Kidney (tissue), 22 donors: Measurements from ENCODE around the gene MPHOSPH9. TPM values are rescaled to one million over a fixed set of nuclear protein-coding genes. Genes with fewer than 3 reads are reported as not detected.

Experiments
- DNase-seq, 5 donors: peaks; one replicate each; pipeline ENCODE4 v3.0.0-alpha.2; 2013 to 2020
- FAIRE-seq: peaks from 2 replicates; lab custom pipeline; 2012; peaks lifted over from hg19 to GRCh38; lab: Jason Lieb, UNC
- H3K27ac ChIP-seq, 2 donors: one replicate each; pipeline ENCODE4 v1.7.0; 2013; ENCODE audit warnings: low read depth in 2 of 2, low read length in 2 of 2, inconsistent platforms in 1 of 2
- H3K27me3 ChIP-seq: one replicate; pipeline ENCODE4 v1.7.1; 2013; ENCODE audit warnings: low read length, inconsistent platforms; ENCODE audit not compliant: control insufficient read depth, insufficient read depth
- H3K36me3 ChIP-seq, 3 donors: one replicate each; pipeline versions ENCODE4 v1.7.0 to v1.7.1; 2013; ENCODE audit warnings: low read length in 3 of 3, control low read depth in 1 of 3, inconsistent platforms in 1 of 3; ENCODE audit not compliant: insufficient read depth in 3 of 3, control insufficient read depth in 2 of 3
- H3K4me1 ChIP-seq, 3 donors: one replicate each; pipeline versions ENCODE4 v1.7.0 to v1.7.1; 2013; ENCODE audit warnings: low read length in 3 of 3, inconsistent platforms in 1 of 3, low read depth in 1 of 3; ENCODE audit not compliant: control insufficient read depth in 2 of 3, insufficient read depth in 2 of 3
- H3K4me3 ChIP-seq, 3 donors: one replicate each; pipeline versions ENCODE4 v1.7.0 to v1.8.1; 2013; ENCODE audit warnings: low read length in 3 of 3, control low read depth in 1 of 3, inconsistent platforms in 1 of 3
- H3K9ac ChIP-seq, 3 donors: one replicate each; pipeline versions ENCODE4 v1.7.0 to v1.7.1; 2013; ENCODE audit warnings: low read length in 3 of 3, control low read depth in 1 of 3, inconsistent platforms in 1 of 3
- H3K9me3 ChIP-seq, 3 donors: one replicate each; pipeline versions ENCODE4 v1.7.0 to v1.7.1; 2013; ENCODE audit warnings: low read length in 3 of 3, control low read depth in 1 of 3, inconsistent platforms in 1 of 3; ENCODE audit not compliant: control insufficient read depth in 2 of 3, insufficient read depth in 1 of 3
- intact Hi-C: fragments of 100-400 bp; cut with DNase I; formaldehyde crosslinking; loops from one replicate; pipeline ENCODE4 v1.11.1; 2022
- long read RNA-seq, 10 donors: library from polyadenylated mRNA in 1 of 10; unstranded in 1 of 10; transcript quantifications; one replicate each; pipeline ENCODE4 v2.0.0 and lab custom pipeline, GENCODE V29; 2021 to 2026
- polyA plus RNA-seq: library from polyadenylated mRNA; stranded (reverse); fragments of 350-450 nt; fragmentation: Illumina TruSeq; extraction: RNeasy Lipid Tissue Mini Kit (QIAGEN cat#74804); gene quantifications from one replicate; pipeline ENCODE4 v1.2.3, GENCODE V29; 2014; ENCODE audit warnings: low read depth, low replicate concordance; ENCODE audit not compliant: insufficient read depth
- total RNA-seq: library from RNA; stranded (reverse); fragmentation: NEBNext Ultra II Directional; extraction: Animal tissue kit (Norgen Biotek cat#: 25700); gene quantifications from one replicate; pipeline ENCODE4 v1.2.1, GENCODE V29; 2021
- TF ChIP-seq, protein P1 (sequence below): IDR thresholded peaks from 3 replicates; pipeline ENCODE4 v1.5.1; 2012; ENCODE audit warnings: mild to moderate bottlenecking, moderate library complexity, borderline replicate concordance; ENCODE audit not compliant: insufficient read depth; ENCODE audit errors: extremely low read depth
- donor health status: control.
- donor health status: control.
- donor health status: control.
- donor health status: control.
- donor health status: control.
- donor health status: DM: yes; HTN: yes; CAD: no.
- donor health status: Normal renal cell carcinoma (clear cell type).

Gene MPHOSPH9, protein sequence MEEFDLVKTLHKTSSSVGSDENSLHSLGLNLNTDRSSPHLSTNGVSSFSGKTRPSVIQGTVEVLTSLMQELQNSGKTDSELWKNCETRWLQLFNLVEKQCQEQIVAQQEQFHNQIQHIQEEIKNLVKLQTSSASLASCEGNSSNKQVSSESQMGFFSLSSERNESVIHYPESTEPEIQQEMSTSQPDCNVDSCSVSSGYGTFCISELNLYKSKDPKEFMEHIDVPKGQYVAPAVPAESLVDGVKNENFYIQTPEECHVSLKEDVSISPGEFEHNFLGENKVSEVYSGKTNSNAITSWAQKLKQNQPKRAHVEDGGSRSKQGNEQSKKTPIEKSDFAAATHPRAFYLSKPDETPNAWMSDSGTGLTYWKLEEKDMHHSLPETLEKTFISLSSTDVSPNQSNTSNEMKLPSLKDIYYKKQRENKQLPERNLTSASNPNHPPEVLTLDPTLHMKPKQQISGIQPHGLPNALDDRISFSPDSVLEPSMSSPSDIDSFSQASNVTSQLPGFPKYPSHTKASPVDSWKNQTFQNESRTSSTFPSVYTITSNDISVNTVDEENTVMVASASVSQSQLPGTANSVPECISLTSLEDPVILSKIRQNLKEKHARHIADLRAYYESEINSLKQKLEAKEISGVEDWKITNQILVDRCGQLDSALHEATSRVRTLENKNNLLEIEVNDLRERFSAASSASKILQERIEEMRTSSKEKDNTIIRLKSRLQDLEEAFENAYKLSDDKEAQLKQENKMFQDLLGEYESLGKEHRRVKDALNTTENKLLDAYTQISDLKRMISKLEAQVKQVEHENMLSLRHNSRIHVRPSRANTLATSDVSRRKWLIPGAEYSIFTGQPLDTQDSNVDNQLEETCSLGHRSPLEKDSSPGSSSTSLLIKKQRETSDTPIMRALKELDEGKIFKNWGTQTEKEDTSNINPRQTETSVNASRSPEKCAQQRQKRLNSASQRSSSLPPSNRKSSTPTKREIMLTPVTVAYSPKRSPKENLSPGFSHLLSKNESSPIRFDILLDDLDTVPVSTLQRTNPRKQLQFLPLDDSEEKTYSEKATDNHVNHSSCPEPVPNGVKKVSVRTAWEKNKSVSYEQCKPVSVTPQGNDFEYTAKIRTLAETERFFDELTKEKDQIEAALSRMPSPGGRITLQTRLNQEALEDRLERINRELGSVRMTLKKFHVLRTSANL
- 25.2 TPM for total RNA-seq
- 7.2 TPM for polyA plus RNA-seq
- long read RNA-seq, donor 1, full-length matches to known transcripts = 1 of 37 reads
- long read RNA-seq, donor 1, partial matches to known transcripts = 12 of 37 reads
- long read RNA-seq, donor 1, other reads (novel, unspliced or antisense) = 24 of 37 reads
- long read RNA-seq, donor 2 = 0 reads
- long read RNA-seq, donor 3 = 0 reads
- long read RNA-seq, donor 4 = 0 reads
- long read RNA-seq, donor 5 = 0 reads
- long read RNA-seq, donor 6, partial matches to known transcripts = 12 of 12 reads
- long read RNA-seq, donor 6, other reads (novel, unspliced or antisense) = 0 of 12 reads
- long read RNA-seq, donor 7, partial matches to known transcripts = 0 of 6 reads
- long read RNA-seq, donor 7, other reads (novel, unspliced or antisense) = 6 of 6 reads
- long read RNA-seq, donor 8 = 0 reads
- long read RNA-seq, donor 9, partial matches to known transcripts = 9 of 20 reads
- long read RNA-seq, donor 9, other reads (novel, unspliced or antisense) = 11 of 20 reads
- long read RNA-seq, donor 10 = 0 reads

DNA sequence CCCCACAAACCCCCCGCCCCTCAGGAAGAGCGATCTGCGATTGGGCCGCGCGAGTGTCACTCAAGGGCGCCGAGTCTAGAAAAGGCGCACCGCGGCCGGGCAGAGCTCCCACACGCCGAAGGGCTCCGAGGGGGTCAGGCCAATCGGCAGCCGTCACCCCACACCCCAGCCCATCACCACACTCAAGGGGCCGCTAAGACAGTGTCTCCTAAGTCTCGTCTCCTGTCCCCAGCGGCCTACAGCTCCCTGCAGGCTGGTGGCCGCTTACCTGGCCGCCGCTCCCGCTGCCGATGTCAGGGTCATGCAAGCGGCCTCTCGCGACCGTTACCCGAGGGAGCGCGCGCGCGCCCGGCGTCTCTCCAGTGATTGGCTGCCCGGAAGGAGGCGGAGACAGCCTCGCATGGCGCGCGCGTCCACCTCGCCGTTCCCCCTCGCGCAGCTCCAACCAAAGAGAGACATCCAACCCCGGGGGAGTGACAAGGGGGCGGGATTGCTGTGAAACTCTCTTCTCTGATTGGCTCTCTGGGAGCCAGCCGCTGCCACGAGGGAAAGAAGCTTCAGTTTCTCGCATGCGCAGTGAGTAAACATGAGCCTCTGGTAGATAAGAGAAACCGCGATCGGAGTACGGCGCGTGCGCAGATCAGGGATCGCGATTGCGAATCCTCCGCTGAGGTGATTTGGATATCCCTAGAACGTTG is at the start of gene MPHOSPH9, which contains the start of gene MTRFR:
MPHOSPH9 (minus strand) TSS at position 335 of the 698 bp plus-strand sequence. CDS start 2,777 bp downstream, outside the sequence.
MTRFR (plus strand) TSS at position 630 of the 698 bp plus-strand sequence. CDS start 20,239 bp downstream, outside the sequence.
- peaks cover 0 to 12% (median 5%) of the 10 kb centered on the region in 3 donors for H3K4me1 ChIP-seq
- intact Hi-C loops = no loop called here
- TF ChIP-seq, protein P1, sequence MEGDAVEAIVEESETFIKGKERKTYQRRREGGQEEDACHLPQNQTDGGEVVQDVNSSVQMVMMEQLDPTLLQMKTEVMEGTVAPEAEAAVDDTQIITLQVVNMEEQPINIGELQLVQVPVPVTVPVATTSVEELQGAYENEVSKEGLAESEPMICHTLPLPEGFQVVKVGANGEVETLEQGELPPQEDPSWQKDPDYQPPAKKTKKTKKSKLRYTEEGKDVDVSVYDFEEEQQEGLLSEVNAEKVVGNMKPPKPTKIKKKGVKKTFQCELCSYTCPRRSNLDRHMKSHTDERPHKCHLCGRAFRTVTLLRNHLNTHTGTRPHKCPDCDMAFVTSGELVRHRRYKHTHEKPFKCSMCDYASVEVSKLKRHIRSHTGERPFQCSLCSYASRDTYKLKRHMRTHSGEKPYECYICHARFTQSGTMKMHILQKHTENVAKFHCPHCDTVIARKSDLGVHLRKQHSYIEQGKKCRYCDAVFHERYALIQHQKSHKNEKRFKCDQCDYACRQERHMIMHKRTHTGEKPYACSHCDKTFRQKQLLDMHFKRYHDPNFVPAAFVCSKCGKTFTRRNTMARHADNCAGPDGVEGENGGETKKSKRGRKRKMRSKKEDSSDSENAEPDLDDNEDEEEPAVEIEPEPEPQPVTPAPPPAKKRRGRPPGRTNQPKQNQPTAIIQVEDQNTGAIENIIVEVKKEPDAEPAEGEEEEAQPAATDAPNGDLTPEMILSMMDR = no peak

GRCh38 chr12:123282111-123282510 is 49.2 kb upstream of the MPHOSPH9 start:
- FAIRE-seq (no peak), DNase-seq (no peak)
- no peaks in the 10 kb centered on the region for H3K9me3 ChIP-seq
- TF ChIP-seq, protein P1 = no peak
- H3K4me3 ChIP-seq = no peak overlapping the region
- H3K4me1 ChIP-seq = no peaks in the 10 kb centered on the region
- H3K36me3 ChIP-seq = no peaks in the 10 kb centered on the region
- no peak overlapping the region for H3K9ac ChIP-seq
- H3K27me3 ChIP-seq = no peaks in the 10 kb centered on the region
- intact Hi-C loops = no loop called here
- no peak overlapping the region for H3K27ac ChIP-seq

More for the DNA sequence above, at the start of gene MPHOSPH9, which contains the start of gene MTRFR:
- peak within 1 kb of the TSS; percentile 80 to 98 (median 98) for H3K4me3 ChIP-seq
- H3K36me3 ChIP-seq = no peaks in the 10 kb centered on the region
- DNase-seq = peak; percentile 99 to 100 (median 100)
- FAIRE-seq = peak; percentile 94
- no peaks in the 10 kb centered on the region for H3K9me3 ChIP-seq
- H3K27me3 ChIP-seq = no peaks in the 10 kb centered on the region
- H3K9ac ChIP-seq = peak within 1 kb of the TSS; percentile 90 to 95 (median 93)
- H3K27ac ChIP-seq = peak within 1 kb of the TSS; percentile 88 to 94
